ENCODE measurements around the gene SLC9A6.
"Not testable (repeated sequence)": the region's sequence is repeated elsewhere in the genome, so short reads cannot be mapped to it uniquely, and the experiment has no call there.

Gene SLC9A6

DNA sequence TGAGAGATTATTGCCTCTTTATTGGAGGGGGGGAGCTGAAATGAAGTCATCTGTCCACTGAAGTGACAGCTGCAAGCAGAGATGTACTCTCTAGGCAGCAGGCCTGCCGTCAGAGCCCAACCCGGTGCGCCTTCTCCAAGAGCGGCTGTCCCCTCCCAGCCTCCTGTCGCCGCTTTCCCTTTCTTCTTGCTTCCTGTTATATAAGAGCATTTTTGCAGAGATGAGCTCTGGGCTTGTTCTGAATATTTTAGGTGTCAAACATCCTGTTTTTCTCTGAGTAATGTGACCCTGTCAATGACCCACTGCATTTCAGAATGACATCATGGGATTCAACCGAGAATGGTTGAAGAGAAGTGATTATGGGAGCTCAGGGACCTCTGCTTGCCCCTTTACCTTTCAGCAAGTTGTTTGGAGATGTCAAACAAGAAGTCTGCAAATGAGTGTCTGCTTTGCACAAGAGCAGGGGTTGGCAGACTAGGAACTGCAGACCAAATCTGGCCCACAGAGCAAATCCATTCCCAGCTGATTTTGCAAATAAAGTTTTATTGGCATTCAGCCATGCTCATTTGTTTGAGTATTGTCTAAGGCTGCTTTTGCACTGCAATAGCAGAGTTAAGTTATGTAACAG is 79.9 kb downstream of the SLC9A6 start:
- DNase-seq: peak; percentile 25

DNA sequence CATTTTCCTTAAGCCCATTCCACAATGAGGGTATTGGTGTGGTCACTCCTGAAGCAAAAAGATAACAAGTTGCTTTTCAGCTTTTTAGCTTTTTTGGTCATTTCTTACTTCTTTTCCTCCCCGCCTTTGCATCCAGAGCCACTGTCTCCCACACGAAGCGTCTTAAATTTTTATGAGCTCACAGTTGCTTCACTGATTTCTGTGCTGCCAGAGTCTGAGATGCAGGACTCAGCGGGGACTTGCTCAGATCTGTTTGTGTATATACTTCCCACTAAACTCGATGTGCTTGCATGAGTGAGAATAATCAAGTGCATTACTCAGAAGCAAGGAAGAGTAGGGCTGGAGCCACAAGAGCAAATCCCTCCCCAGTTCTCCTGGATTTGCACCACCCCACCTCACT is 81.9 kb downstream of the SLC9A6 start:
- no peak for DNase-seq

- no peak for DNase-seq
Observed at GRCh38 chrX:136067966-136068365, 82.7 kb downstream of the SLC9A6 start.

DNA sequence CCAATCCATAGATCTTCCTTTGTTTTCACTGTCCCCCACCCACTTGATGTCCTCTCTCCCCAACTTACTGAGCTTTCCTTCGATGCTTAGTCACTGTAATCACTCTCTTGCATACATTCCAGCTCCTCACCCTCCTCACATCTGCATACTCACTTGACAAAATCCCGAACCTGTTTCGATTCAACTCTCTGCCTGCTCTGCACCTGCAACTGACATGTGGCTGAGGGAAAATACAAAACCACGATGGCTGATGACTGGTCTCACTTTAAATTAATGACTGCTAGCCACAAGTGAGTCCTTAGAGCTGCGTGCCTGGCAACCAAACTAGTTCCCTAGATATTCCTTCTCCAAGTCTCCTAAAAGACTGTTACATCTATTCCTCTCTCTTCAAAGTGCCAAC is 91.7 kb downstream of the SLC9A6 start:
- no peak for DNase-seq

DNA sequence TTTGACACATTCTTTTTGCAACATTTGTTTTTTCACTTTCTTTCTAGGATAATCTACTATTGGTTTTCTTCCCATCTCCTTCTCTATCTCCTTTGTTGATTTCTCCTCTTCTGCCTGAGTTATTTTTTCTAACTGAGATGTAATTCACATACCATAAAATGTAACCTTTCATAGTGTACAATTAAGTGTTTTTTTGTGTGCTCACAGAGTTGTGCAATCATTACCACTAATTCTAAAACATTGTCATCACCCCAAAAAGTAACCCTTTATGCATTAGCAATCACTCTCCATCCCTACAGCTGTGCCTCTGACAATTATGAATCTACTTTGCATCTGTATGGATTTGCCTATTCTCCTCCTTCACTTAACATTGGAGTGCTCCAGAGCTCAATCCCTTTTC is 95.5 kb downstream of the SLC9A6 start:
- DNase-seq: no peak

GRCh38 chrX:136086521-136086920 is 101.3 kb downstream of the SLC9A6 start:
- DNase-seq: no peak

DNA sequence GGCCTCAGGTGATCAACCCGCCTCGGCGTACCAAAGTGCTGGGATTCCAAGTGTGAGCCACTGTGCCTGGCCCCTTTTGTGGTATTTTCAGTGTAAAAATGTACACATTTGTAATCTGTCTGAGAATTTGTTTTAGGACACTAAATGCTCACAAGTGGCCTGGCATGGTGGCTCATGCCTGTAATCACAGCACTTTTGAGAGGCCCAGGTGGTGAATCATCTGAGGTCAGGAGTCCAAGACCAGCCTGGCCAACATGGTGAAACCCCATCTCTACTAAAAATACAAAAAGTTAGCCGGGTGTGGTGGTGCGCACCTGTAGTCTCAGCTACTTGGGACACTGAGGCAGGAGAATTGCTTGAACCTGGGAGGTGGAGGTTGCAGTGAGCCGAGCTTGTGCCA is 106.7 kb downstream of the SLC9A6 start:
- not testable (repeated sequence) for DNase-seq

DNA sequence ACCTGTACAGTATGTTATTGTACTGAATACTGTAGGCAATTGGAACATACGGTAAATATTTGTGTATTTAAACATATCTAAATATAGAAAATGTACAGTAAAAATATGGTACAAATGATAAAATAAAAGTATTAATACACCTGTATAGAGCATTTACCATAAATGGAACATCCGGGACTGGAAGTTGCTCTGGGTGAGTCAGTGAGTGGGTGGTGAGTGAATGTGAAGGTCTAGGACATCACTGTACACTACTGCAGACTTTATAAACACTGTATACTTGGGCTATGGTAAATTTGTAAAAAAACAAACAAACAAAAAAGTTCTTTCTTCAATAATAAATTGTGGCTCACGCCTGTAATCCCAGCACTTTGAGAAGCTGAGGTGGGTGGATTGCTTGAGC is 109.7 kb downstream of the SLC9A6 start:
- no peak for DNase-seq
